Measurements from ENCODE around the gene BBOX1. TPM values are rescaled to one million over a fixed set of nuclear protein-coding genes. Genes with fewer than 3 reads are reported as not detected.
"Not testable (repeated sequence)": the region's sequence is repeated elsewhere in the genome, so short reads cannot be mapped to it uniquely, and the experiment has no call there.

BBOX1 gene
- total RNA-seq, 1 donor, result not detected

DNA sequence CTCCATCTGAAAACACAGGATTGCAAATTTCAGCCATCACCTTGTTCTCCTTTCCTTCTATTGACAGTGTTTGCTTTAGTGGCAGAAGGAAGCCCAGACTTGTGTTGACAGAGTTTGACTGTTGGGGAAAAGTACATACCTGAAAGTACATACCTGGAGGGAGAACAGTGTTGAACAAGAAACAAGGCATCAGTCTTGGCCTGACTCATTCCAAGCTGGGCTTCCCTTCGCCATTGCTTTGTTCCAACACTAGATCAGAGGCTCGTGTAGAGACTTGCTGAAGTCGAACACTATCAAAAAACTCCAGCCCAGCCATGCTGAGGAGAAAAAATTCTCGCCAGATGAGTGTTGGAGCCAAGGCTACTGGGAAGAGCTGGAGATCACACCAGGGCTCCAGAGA is 133.4 kb downstream of the BBOX1 start:
- no peak for DNase-seq (ENCODE audit: low read depth in 2 of 3, low spot score in 2 of 3)

GRCh38 chr11:27174672-27175210 is 134.1 kb downstream of the BBOX1 start:
- DNase-seq (ENCODE audit: low read depth in 2 of 3, low spot score in 2 of 3), result no peak

DNA sequence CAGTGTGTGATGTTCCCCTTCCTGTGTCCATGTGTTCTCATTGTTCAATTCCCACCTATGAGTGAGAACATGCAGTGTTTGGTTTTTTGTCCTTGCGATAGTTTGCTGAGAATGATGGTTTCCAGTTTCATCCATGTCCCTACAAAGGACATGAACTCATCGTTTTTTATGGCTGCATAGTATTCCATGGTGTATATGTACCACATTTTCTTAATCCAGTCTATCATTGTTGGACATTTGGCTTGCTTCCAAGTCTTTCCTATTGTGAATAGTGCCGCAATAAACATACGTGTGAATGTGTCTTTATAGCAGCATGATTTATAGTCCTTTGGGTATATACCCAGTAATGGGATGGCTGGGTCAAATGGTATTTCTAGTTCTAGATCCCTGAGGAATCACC is 134.9 kb downstream of the BBOX1 start:
- DNase-seq (ENCODE audit: low read depth in 2 of 3, low spot score in 2 of 3), result not testable (repeated sequence)

Other genes with a start within 250 kb of the BBOX1 start
- not detected for gene FIBIN, start 46.7 kb upstream of the BBOX1 start, total RNA-seq